ENCODE measurements around the gene MYO15A.

GRCh38 chr17:18069101-18069500 lies 39.5 kb upstream of the MYO15A start:
- TF ChIP-seq POLR2A (IDR thresholded peaks at IDR 0.05) (no peak), CTCF (IDR thresholded peaks at IDR 0.05) (no peak), EP300 (IDR thresholded peaks at IDR 0.05) (no peak)
